ENCODE results near the gene LSM3. TPM values are rescaled to one million over a fixed set of nuclear protein-coding genes. Genes with fewer than 3 reads are reported as not detected.

Gene LSM3
- total RNA-seq, 1 donor from 2014 or later, result 9.5 TPM

- no peaks in the 10 kb centered on the region for H3K9me3 Mint-ChIP-seq (ENCODE audit: unreplicated experiment)
- Histone ChIP-seq H3K79me2 (ENCODE audit: insufficient read depth, low read length) (no peaks in the 10 kb centered on the region), H3K4me2 (ENCODE audit: low read length) (no peak overlapping the region), H3K36me3 (ENCODE audit: insufficient read depth, low read length) (no peaks in the 10 kb centered on the region), H3K4me3 (ENCODE audit: insufficient read depth, low read depth, low read length) (no peak overlapping the region), H3K9me3 (ENCODE audit: insufficient read depth, low read depth, low read length) (no peaks in the 10 kb centered on the region), H3K27ac (ENCODE audit: low read depth, low read length) (no peak overlapping the region), H3K27me3 (ENCODE audit: insufficient read depth, low read length) (no peaks in the 10 kb centered on the region), H4K20me1 (ENCODE audit: insufficient read depth, low read length) (no peaks in the 10 kb centered on the region), H2AFZ (ENCODE audit: low read depth, low read length) (no peak overlapping the region), H3K4me1 (ENCODE audit: insufficient read depth, low read length) (peaks cover 45% of the 10 kb centered on the region), H3K9ac (ENCODE audit: low read length) (no peak overlapping the region)
- FAIRE-seq (no peak), DNase-seq (ENCODE audit: low read depth) (no peak)
- H3K27ac Mint-ChIP-seq (ENCODE audit: unreplicated experiment), result no peak overlapping the region
- TF ChIP-seq CTCF (IDR thresholded peaks at IDR 0.05; ENCODE audit: insufficient read depth, low read depth, low read length) (no peak), EZH2 (IDR thresholded peaks at IDR 0.05; ENCODE audit: insufficient read depth, low read length) (no peak)
- H3K27me3 Mint-ChIP-seq (ENCODE audit: low read depth, unreplicated experiment), result peaks cover 2% of the 10 kb centered on the region
- no peak overlapping the region for H3K4me3 Mint-ChIP-seq (ENCODE audit: unreplicated experiment)
- peaks cover 23% of the 10 kb centered on the region for H3K4me1 Mint-ChIP-seq (ENCODE audit: low read depth, unreplicated experiment)
- no peaks in the 10 kb centered on the region for H3K36me3 Mint-ChIP-seq (ENCODE audit: low read depth, unreplicated experiment)
Observed at GRCh38 chr3:14206548-14207177, 28.0 kb downstream of the LSM3 start.

GRCh38 chr3:14208168-14208567 is 29.6 kb downstream of the LSM3 start:
- no peaks in the 10 kb centered on the region for H3K9me3 ChIP-seq (ENCODE audit: insufficient read depth, low read depth, low read length)
- TF ChIP-seq EZH2 (IDR thresholded peaks at IDR 0.05; ENCODE audit: insufficient read depth, low read length), result no peak
- no peak for TF ChIP-seq CTCF (IDR thresholded peaks at IDR 0.05; ENCODE audit: insufficient read depth, low read depth, low read length)
- H3K4me1 ChIP-seq (ENCODE audit: insufficient read depth, low read length), result peaks cover 44% of the 10 kb centered on the region
- DNase-seq (ENCODE audit: low read depth) (no peak), FAIRE-seq (no peak)
- H2AFZ ChIP-seq (ENCODE audit: low read depth, low read length), result no peak overlapping the region
- no peaks in the 10 kb centered on the region for H3K27me3 ChIP-seq (ENCODE audit: insufficient read depth, low read length)
- Mint-ChIP-seq H3K27ac (ENCODE audit: unreplicated experiment) (no peak overlapping the region), H3K9me3 (ENCODE audit: unreplicated experiment) (no peaks in the 10 kb centered on the region), H3K36me3 (ENCODE audit: low read depth, unreplicated experiment) (no peaks in the 10 kb centered on the region), H3K4me1 (ENCODE audit: low read depth, unreplicated experiment) (peaks cover 23% of the 10 kb centered on the region), H3K27me3 (ENCODE audit: low read depth, unreplicated experiment) (peaks cover 2% of the 10 kb centered on the region), H3K4me3 (ENCODE audit: unreplicated experiment) (no peak overlapping the region)
- no peak overlapping the region for H3K4me2 ChIP-seq (ENCODE audit: low read length)
- no peak overlapping the region for H3K9ac ChIP-seq (ENCODE audit: low read length)
- no peak overlapping the region for H3K27ac ChIP-seq (ENCODE audit: low read depth, low read length)
- H3K4me3 ChIP-seq (ENCODE audit: insufficient read depth, low read depth, low read length), result no peak overlapping the region
- H3K79me2 ChIP-seq (ENCODE audit: insufficient read depth, low read length), result no peaks in the 10 kb centered on the region
- H4K20me1 ChIP-seq (ENCODE audit: insufficient read depth, low read length), result no peaks in the 10 kb centered on the region
- no peaks in the 10 kb centered on the region for H3K36me3 ChIP-seq (ENCODE audit: insufficient read depth, low read length)

- Histone ChIP-seq H2AFZ (ENCODE audit: low read depth, low read length) (no peak overlapping the region), H3K27me3 (ENCODE audit: insufficient read depth, low read length) (no peaks in the 10 kb centered on the region), H3K4me3 (ENCODE audit: insufficient read depth, low read depth, low read length) (no peak overlapping the region), H4K20me1 (ENCODE audit: insufficient read depth, low read length) (no peaks in the 10 kb centered on the region), H3K9me3 (ENCODE audit: insufficient read depth, low read depth, low read length) (no peaks in the 10 kb centered on the region), H3K4me1 (ENCODE audit: insufficient read depth, low read length) (peaks cover 44% of the 10 kb centered on the region), H3K79me2 (ENCODE audit: insufficient read depth, low read length) (no peaks in the 10 kb centered on the region), H3K4me2 (ENCODE audit: low read length) (peak overlapping the region; percentile 23), H3K36me3 (ENCODE audit: insufficient read depth, low read length) (no peaks in the 10 kb centered on the region), H3K9ac (ENCODE audit: low read length) (no peak overlapping the region), H3K27ac (ENCODE audit: low read depth, low read length) (no peak overlapping the region)
- H3K4me3 Mint-ChIP-seq (ENCODE audit: unreplicated experiment), result no peak overlapping the region
- DNase-seq (ENCODE audit: low read depth) (peak; percentile 23), FAIRE-seq (no peak)
- H3K4me1 Mint-ChIP-seq (ENCODE audit: low read depth, unreplicated experiment), result peaks cover 23% of the 10 kb centered on the region
- H3K27me3 Mint-ChIP-seq (ENCODE audit: low read depth, unreplicated experiment), result peaks cover 3% of the 10 kb centered on the region
- H3K36me3 Mint-ChIP-seq (ENCODE audit: low read depth, unreplicated experiment), result no peaks in the 10 kb centered on the region
- TF ChIP-seq EZH2 (IDR thresholded peaks at IDR 0.05; ENCODE audit: insufficient read depth, low read length), result no peak
- TF ChIP-seq CTCF (IDR thresholded peaks at IDR 0.05; ENCODE audit: insufficient read depth, low read depth, low read length), result no peak
- H3K9me3 Mint-ChIP-seq (ENCODE audit: unreplicated experiment), result no peaks in the 10 kb centered on the region
- no peak overlapping the region for H3K27ac Mint-ChIP-seq (ENCODE audit: unreplicated experiment)
Observed at GRCh38 chr3:14208977-14209394, 30.4 kb downstream of the LSM3 start.

Data from astrocyte (in vitro differentiated cells and primary cell).